Measurements from ENCODE around the gene SFSWAP.

SFSWAP gene

GRCh38 chr12:131840643-131841416 is 129.9 kb downstream of the SFSWAP start:
- no peak overlapping the region for H3K4me2 ChIP-seq (ENCODE audit: low read length)
- no peaks in the 10 kb centered on the region for H3F3A ChIP-seq (ENCODE audit: control insufficient read depth, insufficient read depth)
- no peaks in the 10 kb centered on the region for H3K9me2 ChIP-seq (replicated peaks; ENCODE audit: control insufficient read depth, low read length)
- H4K20me1 ChIP-seq (ENCODE audit: control insufficient read depth, insufficient read depth, low read depth, low read length), result no peaks in the 10 kb centered on the region
- H3K4me3 ChIP-seq (ENCODE audit: low read length), result no peak overlapping the region
- TF ChIP-seq CTCF (IDR thresholded peaks at IDR 0.05; ENCODE audit: low read depth, low read length, poor library complexity, severe bottlenecking) (no peak), EZH2phosphoT487 (IDR thresholded peaks at IDR 0.05; ENCODE audit: borderline replicate concordance, low read length) (no peak)
- H3K36me3 ChIP-seq (ENCODE audit: control insufficient read depth, low read length), result no peaks in the 10 kb centered on the region
- H3K27me3 ChIP-seq (ENCODE audit: control insufficient read depth, low read length), result no peaks in the 10 kb centered on the region
- no peaks in the 10 kb centered on the region for H3K79me2 ChIP-seq (ENCODE audit: control insufficient read depth, low read length)
- H3K9me3 ChIP-seq (ENCODE audit: control insufficient read depth, insufficient read depth, low read length), result no peaks in the 10 kb centered on the region
- no peak overlapping the region for H3K27ac ChIP-seq (ENCODE audit: low read depth, low read length)
- no peaks in the 10 kb centered on the region for H3K4me1 ChIP-seq (ENCODE audit: control insufficient read depth, low read length)

GRCh38 chr12:131841547-131841946 is 130.7 kb downstream of the SFSWAP start:
- TF ChIP-seq CTCF (IDR thresholded peaks at IDR 0.05; ENCODE audit: low read depth, low read length, poor library complexity, severe bottlenecking), result no peak
- no peak for TF ChIP-seq EZH2phosphoT487 (IDR thresholded peaks at IDR 0.05; ENCODE audit: borderline replicate concordance, low read length)
- H3F3A ChIP-seq (ENCODE audit: control insufficient read depth, insufficient read depth), result no peaks in the 10 kb centered on the region
- H4K20me1 ChIP-seq (ENCODE audit: control insufficient read depth, insufficient read depth, low read depth, low read length), result no peaks in the 10 kb centered on the region
- H3K4me2 ChIP-seq (ENCODE audit: low read length), result no peak overlapping the region
- H3K9me2 ChIP-seq (replicated peaks; ENCODE audit: control insufficient read depth, low read length), result no peaks in the 10 kb centered on the region
- H3K9me3 ChIP-seq (ENCODE audit: control insufficient read depth, insufficient read depth, low read length), result no peaks in the 10 kb centered on the region
- H3K27ac ChIP-seq (ENCODE audit: low read depth, low read length), result no peak overlapping the region
- no peaks in the 10 kb centered on the region for H3K79me2 ChIP-seq (ENCODE audit: control insufficient read depth, low read length)
- no peaks in the 10 kb centered on the region for H3K27me3 ChIP-seq (ENCODE audit: control insufficient read depth, low read length)
- H3K4me1 ChIP-seq (ENCODE audit: control insufficient read depth, low read length), result no peaks in the 10 kb centered on the region
- no peaks in the 10 kb centered on the region for H3K36me3 ChIP-seq (ENCODE audit: control insufficient read depth, low read length)
- H3K4me3 ChIP-seq (ENCODE audit: low read length), result no peak overlapping the region

- H3F3A ChIP-seq (ENCODE audit: control insufficient read depth, insufficient read depth), result no peaks in the 10 kb centered on the region
- no peak overlapping the region for H3K27ac ChIP-seq (ENCODE audit: low read depth, low read length)
- H3K27me3 ChIP-seq (ENCODE audit: control insufficient read depth, low read length), result no peaks in the 10 kb centered on the region
- H3K9me2 ChIP-seq (replicated peaks; ENCODE audit: control insufficient read depth, low read length), result no peaks in the 10 kb centered on the region
- H3K4me1 ChIP-seq (ENCODE audit: control insufficient read depth, low read length), result no peaks in the 10 kb centered on the region
- H3K36me3 ChIP-seq (ENCODE audit: control insufficient read depth, low read length), result no peaks in the 10 kb centered on the region
- H3K79me2 ChIP-seq (ENCODE audit: control insufficient read depth, low read length), result no peaks in the 10 kb centered on the region
- no peaks in the 10 kb centered on the region for H4K20me1 ChIP-seq (ENCODE audit: control insufficient read depth, insufficient read depth, low read depth, low read length)
- no peak for TF ChIP-seq EZH2phosphoT487 (IDR thresholded peaks at IDR 0.05; ENCODE audit: borderline replicate concordance, low read length)
- no peak for TF ChIP-seq CTCF (IDR thresholded peaks at IDR 0.05; ENCODE audit: low read depth, low read length, poor library complexity, severe bottlenecking)
- no peaks in the 10 kb centered on the region for H3K9me3 ChIP-seq (ENCODE audit: control insufficient read depth, insufficient read depth, low read length)
- no peak overlapping the region for H3K4me2 ChIP-seq (ENCODE audit: low read length)
- H3K4me3 ChIP-seq (ENCODE audit: low read length), result no peak overlapping the region
Measured at GRCh38 chr12:131842169-131842568, 131.3 kb downstream of the SFSWAP start.
